KG1 (cell line): Measurements from ENCODE around the gene ARL6IP6.
"Not testable (repeated sequence)": the region's sequence is repeated elsewhere in the genome, so short reads cannot be mapped to it uniquely, and the experiment has no call there.

Experiments
- DNase-seq: peaks from one replicate; lab custom pipeline; 2025; lab: John Stamatoyannopoulos, UW

Gene ARL6IP6

DNA sequence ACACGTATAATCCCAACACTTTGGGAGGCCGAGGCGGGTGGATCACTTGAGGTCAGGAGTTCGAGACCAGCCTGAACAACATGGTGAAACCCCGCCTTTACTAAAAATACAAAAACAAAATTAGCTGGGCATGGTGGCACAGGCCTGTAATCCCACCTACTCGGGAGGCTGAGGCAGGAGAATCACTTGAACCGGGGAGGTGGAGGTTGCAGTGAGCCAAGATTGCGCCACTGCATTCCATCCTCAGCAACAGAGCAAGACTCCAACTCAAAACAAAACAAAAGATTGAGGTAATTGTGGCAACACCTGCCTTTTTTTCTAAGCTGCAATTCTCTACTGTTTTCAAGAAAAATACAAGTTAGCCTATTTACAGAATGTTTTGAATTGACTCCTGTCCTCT lies 4.2 kb downstream of the ARL6IP6 start:
- not testable (repeated sequence) for DNase-seq

DNA sequence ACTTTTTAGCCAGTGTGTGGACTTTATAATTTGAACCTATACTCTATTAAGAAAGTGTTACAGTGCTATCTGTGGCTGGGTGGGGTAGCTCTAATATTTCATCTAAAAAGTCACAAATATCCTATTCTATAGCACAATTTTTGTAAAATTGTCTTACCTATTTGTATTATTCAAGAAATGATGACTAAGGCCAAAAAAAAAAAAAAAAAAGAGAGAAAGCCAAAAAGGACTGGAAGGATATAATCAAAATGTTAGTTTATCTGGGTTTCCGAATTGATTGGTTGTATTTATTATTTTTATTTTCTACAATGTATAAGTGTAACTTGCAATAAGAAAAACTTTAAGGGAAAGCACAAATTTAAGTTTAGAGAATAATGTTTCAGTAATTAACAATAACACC lies 5.5 kb downstream of the ARL6IP6 start:
- DNase-seq, result no peak

DNA sequence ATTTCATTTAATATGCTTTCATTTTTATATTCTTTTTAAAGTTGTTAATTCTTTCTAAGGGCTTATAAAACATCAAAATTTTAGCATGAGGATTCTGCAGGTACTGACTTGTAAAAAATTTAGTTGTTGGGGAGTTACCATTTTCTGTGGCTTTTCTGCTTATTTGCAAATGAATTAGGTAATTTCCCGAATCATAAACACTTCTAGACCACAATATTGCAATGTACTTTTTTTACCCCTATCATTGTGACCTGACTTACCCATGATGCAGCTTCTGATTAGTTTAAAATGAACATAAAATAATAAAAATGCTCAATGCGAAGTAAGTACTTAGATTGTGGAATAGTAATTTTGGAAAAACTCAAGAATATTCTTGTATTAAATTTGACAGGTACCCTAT lies 11.4 kb downstream of the ARL6IP6 start:
- DNase-seq, result no peak

DNA sequence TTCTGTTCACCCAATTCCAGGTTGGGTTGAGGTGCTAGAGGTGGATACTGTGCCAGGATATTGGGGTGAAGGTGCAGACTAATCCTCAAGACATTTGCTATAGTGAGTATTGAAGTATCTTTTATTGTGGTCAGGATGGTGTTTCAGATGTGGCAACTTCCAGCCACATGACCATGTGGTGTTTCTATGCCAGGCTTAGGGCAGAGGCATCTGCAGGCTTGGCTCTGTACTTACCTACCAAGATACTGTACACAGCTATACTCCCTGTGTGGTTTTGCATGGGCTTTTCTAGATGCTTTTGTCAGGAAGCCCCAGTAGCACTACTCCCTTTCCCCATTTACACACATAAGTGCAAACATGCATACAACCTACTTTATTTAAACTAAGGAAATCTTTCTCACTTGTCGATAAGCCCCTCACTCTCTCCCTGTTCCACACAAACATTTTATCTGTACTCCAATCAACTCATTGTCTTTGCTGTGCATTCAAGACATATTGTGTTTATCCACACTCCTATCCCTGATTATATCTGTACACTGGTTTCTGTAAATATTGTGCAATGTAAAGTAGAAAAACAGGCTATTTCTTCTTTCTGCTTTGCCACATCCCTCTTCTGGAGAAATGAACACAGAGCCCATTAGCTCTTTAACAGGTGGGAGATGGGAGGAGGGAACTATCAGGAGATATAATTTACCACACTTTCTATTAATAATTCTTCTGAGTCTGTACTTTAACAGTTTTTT lies 12.3 kb downstream of the ARL6IP6 start:
- DNase-seq, result no peak

DNA sequence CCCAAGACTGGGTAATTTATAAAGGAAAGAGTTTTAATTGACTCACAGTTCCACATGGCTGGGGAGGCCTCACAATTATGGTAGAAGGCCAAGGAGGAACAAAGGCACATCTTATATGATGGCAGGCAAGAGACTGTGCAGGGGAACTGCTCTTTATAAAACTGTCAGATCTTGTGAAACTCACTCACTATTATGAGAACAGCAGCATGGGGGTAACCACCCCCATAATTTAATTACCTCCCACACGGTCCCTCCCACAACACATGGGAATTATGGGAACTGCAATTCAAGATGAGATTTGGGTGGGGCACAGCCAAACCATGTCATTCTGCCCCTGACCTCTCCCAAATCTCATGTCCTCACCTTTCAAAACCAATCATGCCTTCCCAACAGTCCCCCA lies 19.1 kb downstream of the ARL6IP6 start:
- DNase-seq, result not testable (repeated sequence)

DNA sequence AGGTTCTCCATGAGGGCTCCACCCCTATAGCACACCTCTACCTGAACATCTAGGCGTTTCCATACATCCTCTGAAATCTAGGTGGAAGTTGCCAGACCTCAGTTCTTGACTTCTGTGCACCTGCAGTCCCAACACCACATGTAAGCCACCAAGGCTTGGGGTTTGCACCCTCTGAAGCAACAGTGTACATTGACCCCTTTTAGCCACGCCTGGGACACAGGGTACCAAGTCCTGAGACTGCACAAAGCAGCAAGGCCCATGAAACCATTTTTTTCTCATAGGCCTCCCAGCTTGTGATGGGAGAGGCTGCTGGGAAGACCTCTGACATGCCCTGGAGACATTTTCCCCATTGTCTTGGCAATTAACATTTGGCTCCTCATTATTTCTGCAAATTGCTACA lies 20.0 kb downstream of the ARL6IP6 start:
- DNase-seq, result no peak

DNA sequence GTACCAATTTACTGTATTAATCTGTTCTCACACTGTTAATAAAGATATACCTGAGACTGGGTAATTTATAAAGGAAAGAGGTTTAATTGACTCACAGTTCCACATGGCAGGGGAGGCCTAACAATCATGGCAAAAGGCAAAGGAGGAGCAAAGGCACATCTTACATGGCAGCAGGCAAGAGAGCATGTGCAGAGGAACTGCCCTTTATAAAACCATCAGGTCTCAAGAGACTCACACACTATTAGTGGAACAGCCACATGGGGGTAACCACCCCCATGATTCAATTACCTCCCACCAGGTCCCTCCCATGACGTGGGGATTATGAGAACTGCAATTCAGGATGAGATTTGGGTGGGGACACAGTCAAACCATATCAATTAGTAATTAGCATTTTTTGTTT lies 21.3 kb downstream of the ARL6IP6 start:
- not testable (repeated sequence) for DNase-seq

DNA sequence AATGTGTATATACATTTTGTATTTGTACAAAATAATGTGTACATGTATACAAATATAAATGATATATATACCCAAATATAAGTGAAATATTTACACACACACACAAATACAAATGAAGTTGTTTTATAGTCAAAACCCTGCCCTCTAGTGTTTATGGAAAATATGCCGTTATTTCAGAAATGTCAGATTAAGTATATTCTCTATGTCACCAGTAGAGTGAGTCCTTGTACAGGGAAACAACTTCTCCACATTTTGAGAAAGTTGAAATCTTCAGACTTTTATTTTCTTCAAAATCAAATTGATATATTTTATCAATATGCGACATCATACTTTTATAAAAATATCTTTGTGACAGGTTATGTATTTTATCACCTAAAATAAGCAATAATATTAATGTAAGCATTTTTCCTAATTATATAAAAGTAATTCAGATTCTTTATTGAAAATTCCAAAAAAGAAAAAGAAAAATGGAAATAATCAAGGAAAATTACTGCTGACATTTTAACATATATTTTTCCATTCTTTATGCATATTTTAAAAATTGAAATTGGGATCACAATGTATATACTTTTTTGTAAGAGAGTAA lies 22.4 kb downstream of the ARL6IP6 start:
- peak; percentile 39 for DNase-seq

DNA sequence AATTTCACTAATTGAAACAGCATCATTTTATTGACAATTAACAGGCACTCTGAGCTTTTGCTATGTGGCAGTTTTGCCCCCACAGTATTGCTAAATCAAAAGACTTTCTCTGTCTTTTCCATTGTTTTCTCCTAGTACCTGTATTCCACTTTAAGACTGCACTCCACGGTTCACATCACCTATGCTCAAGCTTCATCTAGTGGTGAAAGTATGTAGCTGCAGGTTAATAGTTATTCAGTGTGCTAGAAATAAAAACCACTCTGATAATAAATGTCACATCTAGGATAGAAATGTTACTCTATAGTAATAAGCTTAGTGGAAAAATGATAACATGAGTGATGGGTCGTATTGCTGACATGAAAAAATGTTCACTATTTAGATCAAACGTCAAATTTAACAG lies 24.6 kb downstream of the ARL6IP6 start:
- no peak for DNase-seq

DNA sequence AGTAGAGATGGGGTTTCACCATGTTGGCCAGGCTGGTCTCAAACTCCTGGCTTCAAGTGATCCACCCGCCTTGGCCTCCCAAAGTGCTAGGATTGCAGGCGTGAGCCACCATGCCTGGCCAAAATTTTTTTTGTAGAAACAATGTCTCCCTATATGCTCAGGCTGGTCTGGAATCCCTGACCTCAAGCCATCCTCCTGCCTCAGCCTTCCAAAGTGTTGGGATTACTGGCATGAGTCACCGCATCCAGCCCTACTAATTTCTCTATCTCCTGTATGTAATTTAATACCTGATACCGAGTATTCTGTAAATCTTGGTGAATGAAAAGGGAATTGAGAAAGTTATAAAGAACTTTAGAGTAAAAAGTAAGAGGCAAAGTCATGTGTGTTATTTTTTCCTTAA lies 29.3 kb downstream of the ARL6IP6 start:
- DNase-seq, result not testable (repeated sequence)

DNA sequence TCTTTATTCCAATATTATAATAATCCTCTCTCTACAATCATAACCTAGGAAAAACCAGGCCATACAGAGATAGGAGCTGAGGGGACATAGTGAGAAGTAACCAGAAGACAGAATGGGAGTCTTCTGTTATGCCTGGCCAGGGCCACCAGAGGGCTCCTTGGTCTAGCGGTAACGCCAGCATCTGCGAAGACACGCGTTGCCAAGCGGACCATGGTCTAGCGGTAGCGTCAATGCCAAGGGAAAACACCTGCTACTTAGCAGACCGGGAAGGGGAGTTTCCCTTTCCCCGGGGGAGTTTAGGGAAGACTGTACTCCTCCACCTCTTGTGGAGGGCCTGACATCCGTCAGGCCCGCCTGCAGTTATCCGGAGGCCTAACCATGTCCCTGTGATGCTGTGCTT lies 36.6 kb downstream of the ARL6IP6 start:
- DNase-seq, result no peak

DNA sequence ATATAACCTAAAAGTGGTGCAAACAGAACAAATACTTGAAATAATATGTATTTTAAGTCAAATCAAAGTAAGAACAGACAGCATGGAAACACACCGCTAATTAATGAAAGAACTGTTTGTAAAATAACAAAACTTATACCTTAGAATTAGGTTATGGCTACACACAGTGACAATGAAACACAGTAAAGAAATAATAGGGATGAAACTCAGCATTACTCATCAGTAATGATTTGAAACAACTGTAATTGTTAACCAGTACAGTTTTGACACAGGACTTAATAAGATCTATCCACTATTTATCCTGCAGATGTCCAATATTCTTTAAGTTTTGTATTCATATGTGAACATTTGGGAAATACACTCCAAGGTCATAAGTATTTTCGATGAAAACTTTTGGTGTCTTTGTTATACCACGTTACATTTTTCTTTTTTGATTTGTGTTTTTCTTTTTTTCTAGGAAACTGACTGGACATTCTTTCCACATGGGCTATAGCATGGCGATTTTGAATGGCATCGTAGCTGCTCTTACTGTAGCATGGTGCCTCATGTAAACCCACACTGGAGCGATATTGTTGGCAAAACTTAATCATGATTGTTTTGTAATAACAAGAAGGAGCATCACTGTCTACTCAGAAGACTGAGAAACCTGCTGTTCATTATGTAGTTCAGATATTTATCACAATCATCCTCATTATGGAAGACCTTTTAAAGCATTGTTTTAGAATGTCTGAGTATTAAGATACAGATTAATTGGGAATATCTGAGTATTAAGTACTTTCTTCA lies 41.1 kb downstream of the ARL6IP6 start:
- no peak for DNase-seq

DNA sequence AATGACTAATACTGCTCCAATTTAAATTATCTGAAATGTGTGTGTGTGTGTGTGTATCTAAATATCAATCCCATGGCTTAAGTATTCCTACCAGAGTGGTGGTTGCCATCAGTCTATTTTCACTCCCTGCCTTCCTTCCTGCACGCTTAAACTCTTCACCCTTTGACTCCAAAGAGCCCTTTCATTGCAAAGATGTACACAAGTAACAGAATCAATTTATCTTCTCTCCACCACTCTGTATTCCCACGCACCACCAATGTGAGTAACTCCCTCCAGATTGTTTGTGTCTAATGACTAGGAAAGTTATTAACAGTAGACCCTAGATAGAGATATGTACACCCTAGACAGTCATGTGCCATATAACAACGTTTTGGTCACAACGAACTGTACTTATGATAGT lies 42.8 kb downstream of the ARL6IP6 start:
- no peak for DNase-seq

DNA sequence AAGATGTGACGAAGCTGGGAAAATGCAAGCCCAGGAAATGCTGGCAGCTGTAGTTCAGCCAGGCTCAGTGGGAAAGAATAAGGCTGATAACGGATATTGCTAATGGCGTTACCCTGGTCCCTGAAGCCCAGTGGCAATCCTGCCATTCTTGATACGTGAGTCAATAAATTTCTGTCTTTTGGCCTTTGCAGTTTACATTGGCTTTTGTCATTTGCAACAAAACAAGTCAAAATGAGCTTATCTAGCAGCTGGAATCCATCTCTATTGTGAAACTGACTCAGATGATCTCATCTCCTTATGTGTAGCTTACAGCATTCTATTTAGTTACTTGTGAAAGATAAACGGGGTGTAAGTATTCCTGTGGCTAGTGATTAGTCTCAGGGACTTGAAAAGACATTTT lies 43.8 kb downstream of the ARL6IP6 start:
- no peak for DNase-seq

DNA sequence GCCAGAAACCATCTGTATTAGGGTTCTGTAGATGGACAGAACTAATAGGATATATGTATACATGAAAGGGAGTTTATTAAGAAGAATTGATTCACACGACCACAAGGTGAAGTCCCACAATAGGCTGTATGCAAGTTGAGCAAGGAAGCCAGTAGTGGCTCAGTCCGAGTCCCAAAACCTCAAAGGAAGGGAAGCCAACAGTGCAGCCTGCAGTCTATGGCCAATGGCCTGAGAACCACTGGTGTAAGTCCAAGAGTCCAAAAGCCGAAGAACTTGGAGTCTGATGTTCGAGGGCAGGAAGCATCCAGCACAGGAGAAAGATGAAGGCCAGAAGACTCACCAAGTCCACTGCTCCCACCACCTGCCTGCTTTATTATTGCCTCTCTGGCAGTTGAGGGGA lies 44.8 kb downstream of the ARL6IP6 start:
- DNase-seq, result not testable (repeated sequence)

DNA sequence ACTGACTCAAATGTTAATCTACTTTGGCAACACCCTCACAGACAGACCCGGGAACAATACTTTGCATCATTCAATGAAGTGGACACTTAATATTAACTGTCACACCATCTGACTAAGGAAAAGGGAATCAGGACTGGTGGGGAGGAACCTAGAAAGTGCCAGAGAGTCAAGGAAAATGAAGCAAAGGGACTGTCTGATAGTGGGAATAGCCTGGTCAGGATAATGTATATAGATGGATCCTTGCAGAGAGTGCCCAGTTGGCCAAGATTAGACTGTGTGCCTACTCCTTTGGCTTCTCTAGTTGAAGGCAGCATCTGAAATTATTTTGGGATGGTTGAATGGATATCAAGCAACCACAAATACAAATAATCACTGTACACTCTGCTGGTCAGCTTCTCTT lies 45.2 kb downstream of the ARL6IP6 start:
- DNase-seq, result no peak

DNA sequence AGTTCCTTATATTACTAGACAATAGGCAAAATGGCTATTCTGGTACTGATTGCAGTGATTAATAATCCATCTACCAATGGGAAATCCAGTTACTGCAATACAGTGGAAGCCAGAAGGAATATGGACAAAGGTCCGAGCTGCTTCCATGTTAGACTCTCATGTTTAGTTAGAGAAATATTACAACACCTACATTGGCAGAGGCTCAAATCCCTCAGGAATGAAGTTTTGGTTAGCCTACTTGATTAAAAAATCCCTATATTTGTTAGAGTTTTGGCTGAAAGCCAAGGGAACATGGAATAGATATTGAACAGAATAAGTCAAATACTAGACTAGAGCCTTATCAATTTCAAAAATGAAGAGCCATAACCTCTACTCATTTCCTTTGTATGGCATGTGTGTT lies 48.5 kb downstream of the ARL6IP6 start:
- no peak for DNase-seq

DNA sequence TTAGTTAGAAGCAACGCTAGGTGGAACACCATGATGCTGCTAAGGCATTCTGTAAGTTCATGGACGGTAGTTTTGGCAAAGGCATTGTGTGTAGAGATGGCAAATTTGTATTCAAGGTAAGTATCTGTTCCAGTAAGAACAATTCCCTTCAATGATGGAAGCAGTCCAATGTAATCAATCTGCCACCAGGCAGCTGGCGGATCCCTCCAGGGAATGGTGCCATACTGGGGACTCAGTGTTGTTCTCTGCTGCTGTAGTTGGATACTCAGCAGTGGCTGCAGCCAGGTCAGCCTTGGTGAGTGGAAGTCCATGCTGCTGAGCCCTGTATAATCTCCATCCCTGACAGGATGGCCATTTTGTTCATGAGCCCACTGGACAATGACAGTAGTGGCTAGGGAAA lies 62.8 kb downstream of the ARL6IP6 start:
- DNase-seq, result no peak

DNA sequence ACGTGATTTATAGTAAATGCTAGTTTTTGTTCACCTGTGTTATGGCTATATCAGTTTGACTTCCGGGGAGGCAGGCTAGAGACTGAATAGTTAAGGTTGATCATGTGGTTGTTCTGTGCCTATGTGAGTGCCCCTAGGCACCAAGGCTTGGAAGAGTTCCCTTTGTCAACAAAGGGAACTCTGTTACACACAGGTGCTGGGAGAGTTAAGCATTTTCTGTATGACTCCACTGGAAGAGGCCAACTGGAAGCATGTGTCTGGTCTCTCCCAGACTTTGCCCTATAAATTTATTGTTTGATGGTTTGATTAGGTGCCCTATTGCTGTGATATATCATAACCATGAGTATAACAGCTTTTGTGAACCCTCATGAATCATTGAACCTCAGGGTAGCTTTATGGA lies 63.8 kb downstream of the ARL6IP6 start:
- no peak for DNase-seq

DNA sequence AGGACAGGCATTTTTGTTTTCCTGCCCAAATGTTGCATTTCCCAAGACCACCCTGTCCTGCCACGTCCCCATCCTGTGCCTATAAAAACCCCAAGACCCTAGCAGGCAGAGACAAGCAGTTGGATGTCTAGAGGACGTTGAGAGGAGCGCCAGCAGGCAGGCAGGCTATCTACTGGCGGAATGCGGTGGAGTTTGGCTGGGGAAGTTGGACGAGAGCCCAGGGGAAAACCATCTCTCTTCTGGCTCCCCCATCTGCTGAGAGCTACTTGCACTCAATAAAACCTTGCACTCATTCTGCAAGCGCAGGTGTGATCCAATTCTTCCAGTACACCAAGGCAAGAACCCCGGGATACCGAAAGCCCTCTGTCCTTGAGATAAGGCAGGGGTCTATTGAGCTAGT lies 72.5 kb downstream of the ARL6IP6 start:
- DNase-seq, result no peak

DNA sequence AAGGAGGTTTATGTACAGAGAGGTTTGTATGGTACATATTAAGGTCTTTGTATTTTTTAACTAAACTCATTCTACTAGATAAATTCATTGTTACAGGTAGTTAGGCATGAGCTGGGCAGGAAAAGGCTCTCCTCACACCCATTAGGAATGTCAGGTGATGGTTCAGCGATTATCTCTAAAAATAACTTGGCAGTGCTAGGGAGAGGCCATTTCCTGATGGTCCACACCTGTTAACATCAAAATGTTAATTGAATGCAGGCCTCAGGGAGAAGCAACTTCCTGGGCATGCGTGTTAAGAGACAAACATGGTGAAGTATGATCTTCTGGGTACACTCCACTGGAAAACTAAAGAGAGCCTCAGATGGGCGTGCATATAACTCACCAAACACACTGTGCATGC lies 73.6 kb downstream of the ARL6IP6 start:
- no peak for DNase-seq

DNA sequence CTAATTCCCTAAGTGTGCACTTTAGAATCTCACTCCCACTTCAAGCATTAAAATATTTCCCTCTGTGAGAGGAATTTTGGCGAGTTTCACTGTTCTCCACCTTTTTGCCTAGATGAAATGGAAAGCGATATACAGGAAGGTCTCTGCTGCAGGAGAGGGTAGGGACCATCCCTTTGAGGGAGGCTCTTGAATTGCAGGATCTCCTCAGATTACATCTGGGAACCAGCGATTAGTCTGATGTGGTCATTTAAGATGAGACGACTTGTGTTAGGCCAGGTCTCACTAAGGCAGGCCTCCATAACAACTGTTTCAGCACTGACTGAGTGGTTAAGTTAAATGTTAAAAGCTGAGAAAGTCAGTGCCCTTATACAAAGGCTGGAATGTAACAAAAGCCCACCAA lies 74.6 kb downstream of the ARL6IP6 start:
- no peak for DNase-seq

DNA sequence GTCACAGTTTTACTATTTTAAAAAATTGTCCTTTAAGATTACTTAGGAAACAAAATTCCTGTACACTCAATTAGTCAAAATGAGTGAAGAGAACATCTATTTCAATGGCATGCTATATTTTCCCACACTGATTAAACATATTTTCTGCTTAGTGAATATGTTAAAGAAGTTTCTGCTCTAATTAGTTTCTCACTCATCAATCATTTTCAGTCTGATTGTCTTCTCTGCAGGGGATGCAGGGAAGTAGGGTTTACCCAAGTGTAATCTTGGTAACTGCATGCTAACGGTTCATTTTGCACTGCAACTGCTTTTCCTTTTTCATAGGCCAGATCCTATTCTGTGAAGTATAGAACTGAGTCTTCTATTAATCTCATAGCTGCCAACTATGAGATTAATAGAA lies 78.5 kb downstream of the ARL6IP6 start:
- no peak for DNase-seq
